CD4-positive, alpha-beta T cell treated with Interleukin-15 for 4 hours (primary cell): ENCODE data around the gene TMEM242.

Source experiments
- DNase-seq: peaks from one replicate; pipeline ENCODE4 v3.0.0-alpha.2; 2020; ENCODE audit warnings: low spot score

TMEM242 gene

GRCh38 chr6:157288575-157288974 is 34.7 kb downstream of the TMEM242 start:
- DNase-seq, result no peak

- no peak for DNase-seq
Measured at GRCh38 chr6:157287923-157288322, 35.4 kb downstream of the TMEM242 start.

- DNase-seq, result no peak
Measured at GRCh38 chr6:157287247-157287850, 36.0 kb downstream of the TMEM242 start.

GRCh38 chr6:157285422-157285779 is 37.9 kb downstream of the TMEM242 start:
- DNase-seq, result no peak

- DNase-seq, result no peak
Measured at GRCh38 chr6:157284738-157285421, 38.4 kb downstream of the TMEM242 start.

GRCh38 chr6:157283900-157284737 is 39.2 kb downstream of the TMEM242 start:
- DNase-seq, result no peak

GRCh38 chr6:157283330-157283898 is 39.9 kb downstream of the TMEM242 start:
- DNase-seq, result no peak

- DNase-seq, result no peak
Measured at GRCh38 chr6:157282284-157282683, 41.0 kb downstream of the TMEM242 start.

GRCh38 chr6:157281570-157281969 is 41.7 kb downstream of the TMEM242 start:
- no peak for DNase-seq

GRCh38 chr6:157280947-157281346 is 42.4 kb downstream of the TMEM242 start:
- DNase-seq, result no peak

- no peak for DNase-seq
Measured at GRCh38 chr6:157280157-157280556, 43.2 kb downstream of the TMEM242 start.

- DNase-seq, result no peak
Measured at GRCh38 chr6:157278171-157278570, 45.1 kb downstream of the TMEM242 start.

- DNase-seq, result no peak
Measured at GRCh38 chr6:157276731-157277130, 46.6 kb downstream of the TMEM242 start.

- DNase-seq, result no peak
Measured at GRCh38 chr6:157276134-157276532, 47.2 kb downstream of the TMEM242 start.

- peak; percentile 74 for DNase-seq
Measured at GRCh38 chr6:157274471-157275226, 48.7 kb downstream of the TMEM242 start.

- DNase-seq, result peak; percentile 72
Measured at GRCh38 chr6:157273756-157274470, 49.4 kb downstream of the TMEM242 start.

GRCh38 chr6:157272866-157273755 is 50.2 kb downstream of the TMEM242 start:
- peak; percentile 24 for DNase-seq

GRCh38 chr6:157272372-157272771 is 50.9 kb downstream of the TMEM242 start:
- DNase-seq, result no peak

- no peak for DNase-seq
Measured at GRCh38 chr6:157271911-157272310, 51.4 kb downstream of the TMEM242 start.

- DNase-seq, result no peak
Measured at GRCh38 chr6:157271441-157271840, 51.9 kb downstream of the TMEM242 start.
